ENCODE data around the gene ATXN10. TPM values are rescaled to one million over a fixed set of nuclear protein-coding genes. Genes with fewer than 3 reads are reported as not detected.

Gene ATXN10
- total and polyA plus RNA-seq, 2 experiments from 2014 or later = 99.0 to 163 TPM

DNA sequence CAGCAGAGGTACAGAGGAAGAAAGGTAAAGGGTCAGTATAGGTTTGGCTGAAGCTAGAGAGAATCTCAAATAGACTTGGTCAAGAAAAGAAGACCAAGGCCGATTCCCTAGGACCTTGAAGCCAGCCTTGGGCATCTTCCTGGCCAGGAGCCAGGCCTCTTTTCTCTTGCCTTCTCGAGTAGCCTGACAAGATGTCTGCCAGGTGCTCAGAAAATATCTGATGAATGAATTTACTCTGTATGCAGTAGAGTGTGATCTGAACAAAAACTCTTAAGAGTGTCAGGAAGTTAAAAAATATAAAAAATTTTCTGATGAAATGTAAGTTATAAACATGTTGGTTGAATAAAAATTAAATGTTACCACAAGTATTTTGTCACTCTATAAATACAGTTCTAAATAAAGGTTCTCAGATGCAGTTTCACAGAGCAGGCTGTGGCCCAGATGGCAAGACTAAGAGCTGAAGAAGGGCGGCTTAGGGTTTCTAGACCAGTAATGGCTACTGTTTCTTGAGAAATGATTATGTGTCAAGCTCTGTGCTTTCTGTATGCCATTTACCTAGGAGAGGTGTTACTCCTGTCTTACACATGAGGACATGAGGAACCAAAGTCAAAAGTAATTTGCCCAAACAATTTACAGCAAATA lies 98.1 kb downstream of the ATXN10 start:
- no peak overlapping the region for H3K27ac ChIP-seq (ENCODE audit: low read depth)
- H3K4me2 ChIP-seq = no peak overlapping the region
- no peaks in the 10 kb centered on the region for H3F3A ChIP-seq (replicated peaks; ENCODE audit: low read depth)
- Mint-ChIP-seq H3K27ac (peak overlapping the region; percentile 83; the same call in 1 of the 2 replicates), H3K36me3 (ENCODE audit: low read depth) (peaks cover 36% of the 10 kb centered on the region; the same call in 2 of the 3 replicates), H3K4me3 (no peak overlapping the region), H3K27me3 (ENCODE audit: insufficient read depth, low read depth, poor library complexity) (peaks cover 5% of the 10 kb centered on the region), H3K4me1 (peaks cover 40% of the 10 kb centered on the region), H3K9me3 (no peaks in the 10 kb centered on the region; the same call in 1 of the 3 replicates)
- no peak for DNase-seq (ENCODE audit: low spot score)
- peaks cover 30% of the 10 kb centered on the region for H3K79me2 ChIP-seq (replicated peaks; ENCODE audit: insufficient read depth)
- no peak overlapping the region for H2AFZ ChIP-seq
- no peak for ATAC-seq
- H3K4me1 ChIP-seq (ENCODE audit: insufficient read depth) = peaks cover 20% of the 10 kb centered on the region
- TF ChIP-seq, protein P1, sequence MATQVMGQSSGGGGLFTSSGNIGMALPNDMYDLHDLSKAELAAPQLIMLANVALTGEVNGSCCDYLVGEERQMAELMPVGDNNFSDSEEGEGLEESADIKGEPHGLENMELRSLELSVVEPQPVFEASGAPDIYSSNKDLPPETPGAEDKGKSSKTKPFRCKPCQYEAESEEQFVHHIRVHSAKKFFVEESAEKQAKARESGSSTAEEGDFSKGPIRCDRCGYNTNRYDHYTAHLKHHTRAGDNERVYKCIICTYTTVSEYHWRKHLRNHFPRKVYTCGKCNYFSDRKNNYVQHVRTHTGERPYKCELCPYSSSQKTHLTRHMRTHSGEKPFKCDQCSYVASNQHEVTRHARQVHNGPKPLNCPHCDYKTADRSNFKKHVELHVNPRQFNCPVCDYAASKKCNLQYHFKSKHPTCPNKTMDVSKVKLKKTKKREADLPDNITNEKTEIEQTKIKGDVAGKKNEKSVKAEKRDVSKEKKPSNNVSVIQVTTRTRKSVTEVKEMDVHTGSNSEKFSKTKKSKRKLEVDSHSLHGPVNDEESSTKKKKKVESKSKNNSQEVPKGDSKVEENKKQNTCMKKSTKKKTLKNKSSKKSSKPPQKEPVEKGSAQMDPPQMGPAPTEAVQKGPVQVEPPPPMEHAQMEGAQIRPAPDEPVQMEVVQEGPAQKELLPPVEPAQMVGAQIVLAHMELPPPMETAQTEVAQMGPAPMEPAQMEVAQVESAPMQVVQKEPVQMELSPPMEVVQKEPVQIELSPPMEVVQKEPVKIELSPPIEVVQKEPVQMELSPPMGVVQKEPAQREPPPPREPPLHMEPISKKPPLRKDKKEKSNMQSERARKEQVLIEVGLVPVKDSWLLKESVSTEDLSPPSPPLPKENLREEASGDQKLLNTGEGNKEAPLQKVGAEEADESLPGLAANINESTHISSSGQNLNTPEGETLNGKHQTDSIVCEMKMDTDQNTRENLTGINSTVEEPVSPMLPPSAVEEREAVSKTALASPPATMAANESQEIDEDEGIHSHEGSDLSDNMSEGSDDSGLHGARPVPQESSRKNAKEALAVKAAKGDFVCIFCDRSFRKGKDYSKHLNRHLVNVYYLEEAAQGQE (IDR thresholded peaks at IDR 0.05; ENCODE audit: unreplicated experiment) = no peak
- no peak for TF ChIP-seq NANOG (IDR thresholded peaks at IDR 0.05; ENCODE audit: borderline replicate concordance)
- TF ChIP-seq, protein P2, sequence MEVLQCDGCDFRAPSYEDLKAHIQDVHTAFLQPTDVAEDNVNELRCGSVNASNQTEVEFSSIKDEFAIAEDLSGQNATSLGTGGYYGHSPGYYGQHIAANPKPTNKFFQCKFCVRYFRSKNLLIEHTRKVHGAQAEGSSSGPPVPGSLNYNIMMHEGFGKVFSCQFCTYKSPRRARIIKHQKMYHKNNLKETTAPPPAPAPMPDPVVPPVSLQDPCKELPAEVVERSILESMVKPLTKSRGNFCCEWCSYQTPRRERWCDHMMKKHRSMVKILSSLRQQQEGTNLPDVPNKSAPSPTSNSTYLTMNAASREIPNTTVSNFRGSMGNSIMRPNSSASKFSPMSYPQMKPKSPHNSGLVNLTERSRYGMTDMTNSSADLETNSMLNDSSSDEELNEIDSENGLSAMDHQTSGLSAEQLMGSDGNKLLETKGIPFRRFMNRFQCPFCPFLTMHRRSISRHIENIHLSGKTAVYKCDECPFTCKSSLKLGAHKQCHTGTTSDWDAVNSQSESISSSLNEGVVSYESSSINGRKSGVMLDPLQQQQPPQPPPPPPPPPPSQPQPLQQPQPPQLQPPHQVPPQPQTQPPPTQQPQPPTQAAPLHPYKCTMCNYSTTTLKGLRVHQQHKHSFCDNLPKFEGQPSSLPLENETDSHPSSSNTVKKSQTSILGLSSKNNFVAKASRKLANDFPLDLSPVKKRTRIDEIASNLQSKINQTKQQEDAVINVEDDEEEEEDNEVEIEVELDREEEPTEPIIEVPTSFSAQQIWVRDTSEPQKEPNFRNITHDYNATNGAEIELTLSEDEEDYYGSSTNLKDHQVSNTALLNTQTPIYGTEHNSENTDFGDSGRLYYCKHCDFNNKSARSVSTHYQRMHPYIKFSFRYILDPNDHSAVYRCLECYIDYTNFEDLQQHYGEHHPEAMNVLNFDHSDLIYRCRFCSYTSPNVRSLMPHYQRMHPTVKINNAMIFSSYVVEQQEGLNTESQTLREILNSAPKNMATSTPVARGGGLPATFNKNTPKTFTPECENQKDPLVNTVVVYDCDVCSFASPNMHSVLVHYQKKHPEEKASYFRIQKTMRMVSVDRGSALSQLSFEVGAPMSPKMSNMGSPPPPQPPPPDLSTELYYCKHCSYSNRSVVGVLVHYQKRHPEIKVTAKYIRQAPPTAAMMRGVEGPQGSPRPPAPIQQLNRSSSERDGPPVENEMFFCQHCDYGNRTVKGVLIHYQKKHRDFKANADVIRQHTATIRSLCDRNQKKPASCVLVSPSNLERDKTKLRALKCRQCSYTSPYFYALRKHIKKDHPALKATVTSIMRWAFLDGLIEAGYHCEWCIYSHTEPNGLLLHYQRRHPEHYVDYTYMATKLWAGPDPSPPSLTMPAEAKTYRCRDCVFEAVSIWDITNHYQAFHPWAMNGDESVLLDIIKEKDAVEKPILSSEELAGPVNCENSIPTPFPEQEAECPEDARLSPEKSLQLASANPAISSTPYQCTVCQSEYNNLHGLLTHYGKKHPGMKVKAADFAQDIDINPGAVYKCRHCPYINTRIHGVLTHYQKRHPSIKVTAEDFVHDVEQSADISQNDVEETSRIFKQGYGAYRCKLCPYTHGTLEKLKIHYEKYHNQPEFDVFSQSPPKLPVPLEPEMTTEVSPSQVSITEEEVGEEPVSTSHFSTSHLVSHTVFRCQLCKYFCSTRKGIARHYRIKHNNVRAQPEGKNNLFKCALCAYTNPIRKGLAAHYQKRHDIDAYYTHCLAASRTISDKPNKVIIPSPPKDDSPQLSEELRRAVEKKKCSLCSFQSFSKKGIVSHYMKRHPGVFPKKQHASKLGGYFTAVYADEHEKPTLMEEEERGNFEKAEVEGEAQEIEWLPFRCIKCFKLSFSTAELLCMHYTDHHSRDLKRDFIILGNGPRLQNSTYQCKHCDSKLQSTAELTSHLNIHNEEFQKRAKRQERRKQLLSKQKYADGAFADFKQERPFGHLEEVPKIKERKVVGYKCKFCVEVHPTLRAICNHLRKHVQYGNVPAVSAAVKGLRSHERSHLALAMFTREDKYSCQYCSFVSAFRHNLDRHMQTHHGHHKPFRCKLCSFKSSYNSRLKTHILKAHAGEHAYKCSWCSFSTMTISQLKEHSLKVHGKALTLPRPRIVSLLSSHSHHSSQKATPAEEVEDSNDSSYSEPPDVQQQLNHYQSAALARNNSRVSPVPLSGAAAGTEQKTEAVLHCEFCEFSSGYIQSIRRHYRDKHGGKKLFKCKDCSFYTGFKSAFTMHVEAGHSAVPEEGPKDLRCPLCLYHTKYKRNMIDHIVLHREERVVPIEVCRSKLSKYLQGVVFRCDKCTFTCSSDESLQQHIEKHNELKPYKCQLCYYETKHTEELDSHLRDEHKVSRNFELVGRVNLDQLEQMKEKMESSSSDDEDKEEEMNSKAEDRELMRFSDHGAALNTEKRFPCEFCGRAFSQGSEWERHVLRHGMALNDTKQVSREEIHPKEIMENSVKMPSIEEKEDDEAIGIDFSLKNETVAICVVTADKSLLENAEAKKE (CRISPR knock-in tag; IDR thresholded peaks at IDR 0.05) = no peak
- TF ChIP-seq STAT1 (IDR thresholded peaks at IDR 0.05; ENCODE audit: unreplicated experiment) = no peak
- no peak for TF ChIP-seq CREB1 (CRISPR knock-in tag; IDR thresholded peaks at IDR 0.05; ENCODE audit: low read depth)
- no peak for TF ChIP-seq ZNF331 (CRISPR knock-in tag; IDR thresholded peaks at IDR 0.05; ENCODE audit: low read depth)
- no peak for TF ChIP-seq JUNB (IDR thresholded peaks at IDR 0.05; ENCODE audit: unreplicated experiment)
- TF ChIP-seq ZNF114 (CRISPR knock-in tag; IDR thresholded peaks at IDR 0.05) = no peak
- TF ChIP-seq, protein P3, sequence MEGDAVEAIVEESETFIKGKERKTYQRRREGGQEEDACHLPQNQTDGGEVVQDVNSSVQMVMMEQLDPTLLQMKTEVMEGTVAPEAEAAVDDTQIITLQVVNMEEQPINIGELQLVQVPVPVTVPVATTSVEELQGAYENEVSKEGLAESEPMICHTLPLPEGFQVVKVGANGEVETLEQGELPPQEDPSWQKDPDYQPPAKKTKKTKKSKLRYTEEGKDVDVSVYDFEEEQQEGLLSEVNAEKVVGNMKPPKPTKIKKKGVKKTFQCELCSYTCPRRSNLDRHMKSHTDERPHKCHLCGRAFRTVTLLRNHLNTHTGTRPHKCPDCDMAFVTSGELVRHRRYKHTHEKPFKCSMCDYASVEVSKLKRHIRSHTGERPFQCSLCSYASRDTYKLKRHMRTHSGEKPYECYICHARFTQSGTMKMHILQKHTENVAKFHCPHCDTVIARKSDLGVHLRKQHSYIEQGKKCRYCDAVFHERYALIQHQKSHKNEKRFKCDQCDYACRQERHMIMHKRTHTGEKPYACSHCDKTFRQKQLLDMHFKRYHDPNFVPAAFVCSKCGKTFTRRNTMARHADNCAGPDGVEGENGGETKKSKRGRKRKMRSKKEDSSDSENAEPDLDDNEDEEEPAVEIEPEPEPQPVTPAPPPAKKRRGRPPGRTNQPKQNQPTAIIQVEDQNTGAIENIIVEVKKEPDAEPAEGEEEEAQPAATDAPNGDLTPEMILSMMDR (conservative IDR thresholded peaks at IDR 0.05; ENCODE audit: low read depth in 2 of 2) = no peak
- no peak for TF ChIP-seq EZH2phosphoT487 (IDR thresholded peaks at IDR 0.05; ENCODE audit: unreplicated experiment)
- no peak for TF ChIP-seq EZH2 (IDR thresholded peaks at IDR 0.05; ENCODE audit: low read depth, unreplicated experiment)
- TF ChIP-seq POLR2AphosphoS5 (IDR thresholded peaks at IDR 0.05; ENCODE audit: low read depth) = no peak
- TF ChIP-seq, protein P4, sequence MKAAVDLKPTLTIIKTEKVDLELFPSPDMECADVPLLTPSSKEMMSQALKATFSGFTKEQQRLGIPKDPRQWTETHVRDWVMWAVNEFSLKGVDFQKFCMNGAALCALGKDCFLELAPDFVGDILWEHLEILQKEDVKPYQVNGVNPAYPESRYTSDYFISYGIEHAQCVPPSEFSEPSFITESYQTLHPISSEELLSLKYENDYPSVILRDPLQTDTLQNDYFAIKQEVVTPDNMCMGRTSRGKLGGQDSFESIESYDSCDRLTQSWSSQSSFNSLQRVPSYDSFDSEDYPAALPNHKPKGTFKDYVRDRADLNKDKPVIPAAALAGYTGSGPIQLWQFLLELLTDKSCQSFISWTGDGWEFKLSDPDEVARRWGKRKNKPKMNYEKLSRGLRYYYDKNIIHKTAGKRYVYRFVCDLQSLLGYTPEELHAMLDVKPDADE (IDR thresholded peaks at IDR 0.05) = no peak
- H3K36me3 ChIP-seq (ENCODE audit: insufficient read depth) = no peaks in the 10 kb centered on the region
- no peaks in the 10 kb centered on the region for H3K9me2 ChIP-seq (ENCODE audit: insufficient read depth)
- H3K4me3 ChIP-seq = no peak overlapping the region
- no peaks in the 10 kb centered on the region; the same call in 1 of the 2 replicates for H4K20me1 ChIP-seq (replicated peaks; ENCODE audit: insufficient read depth)
- no peaks in the 10 kb centered on the region for H3K27me3 ChIP-seq (ENCODE audit: insufficient read depth)

All from GM23338 (cell line).